Astrocyte (in vitro differentiated cells and primary cell): ENCODE data around the gene TP53AIP1. TPM values are rescaled to one million over a fixed set of nuclear protein-coding genes. Genes with fewer than 3 reads are reported as not detected.
"Not testable (repeated sequence)": the region's sequence is repeated elsewhere in the genome, so short reads cannot be mapped to it uniquely, and the experiment has no call there.

Source experiments
- DNase-seq: peaks from one replicate; pipeline ENCODE4 v3.0.0-alpha.2; 2010; ENCODE audit warnings: low read depth
- FAIRE-seq: peaks from 2 replicates; lab custom pipeline; 2011; peaks lifted over from hg19 to GRCh38; lab: Jason Lieb, UNC
- H2AFZ ChIP-seq: 2 replicates; pipeline ENCODE4 v1.6.0; 2012; ENCODE audit warnings: low read depth, low read length, inconsistent platforms
- H3K27ac ChIP-seq: 2 replicates; pipeline ENCODE4 v1.5.1; 2011; ENCODE audit warnings: low read depth, low read length, inconsistent platforms
- H3K27me3 ChIP-seq: 2 replicates; pipeline ENCODE4 v1.6.0; 2011; ENCODE audit warnings: low read length, inconsistent platforms; ENCODE audit not compliant: insufficient read depth
- H3K36me3 ChIP-seq: 2 replicates; pipeline ENCODE4 v1.5.1; 2011; ENCODE audit warnings: low read length, inconsistent platforms; ENCODE audit not compliant: insufficient read depth
- H3K4me1 ChIP-seq: 2 replicates; pipeline ENCODE4 v1.5.1; 2011; ENCODE audit warnings: low read length, inconsistent platforms; ENCODE audit not compliant: insufficient read depth
- H3K4me2 ChIP-seq: 2 replicates; pipeline ENCODE4 v1.6.0; 2012; ENCODE audit warnings: low read length, inconsistent platforms
- H3K4me3 ChIP-seq: 2 replicates; pipeline ENCODE4 v1.5.1; 2011; ENCODE audit warnings: low read depth, mild to moderate bottlenecking, low read length, inconsistent platforms; ENCODE audit not compliant: insufficient read depth
- H3K79me2 ChIP-seq: 2 replicates; pipeline ENCODE4 v1.6.0; 2012; ENCODE audit warnings: mild to moderate bottlenecking, low read length, inconsistent platforms; ENCODE audit not compliant: insufficient read depth
- H3K9ac ChIP-seq: 2 replicates; pipeline ENCODE4 v1.6.0; 2012; ENCODE audit warnings: mild to moderate bottlenecking, low read length, inconsistent platforms
- H3K9me3 ChIP-seq: 2 replicates; pipeline ENCODE4 v1.5.1; 2012; ENCODE audit warnings: low read depth, mild to moderate bottlenecking, low read length, inconsistent platforms; ENCODE audit not compliant: insufficient read depth
- H4K20me1 ChIP-seq: 2 replicates; pipeline ENCODE4 v1.6.0; 2012; ENCODE audit warnings: low read length, inconsistent platforms; ENCODE audit not compliant: insufficient read depth
- H3K27ac Mint-ChIP-seq: one replicate; pipeline ENCODE4 v1.8.0; 2021; ENCODE audit warnings: mild to moderate bottlenecking, mixed read lengths; ENCODE audit not compliant: unreplicated experiment
- H3K27me3 Mint-ChIP-seq: one replicate; pipeline ENCODE4 v1.8.0; 2021; ENCODE audit warnings: low read depth, mixed read lengths; ENCODE audit not compliant: unreplicated experiment
- H3K36me3 Mint-ChIP-seq: one replicate; pipeline ENCODE4 v1.8.0; 2021; ENCODE audit warnings: low read depth, mixed read lengths; ENCODE audit not compliant: unreplicated experiment
- H3K4me1 Mint-ChIP-seq: one replicate; pipeline ENCODE4 v1.8.0; 2021; ENCODE audit warnings: low read depth, mixed read lengths; ENCODE audit not compliant: unreplicated experiment
- H3K4me3 Mint-ChIP-seq: one replicate; pipeline ENCODE4 v1.8.0; 2021; ENCODE audit warnings: mild to moderate bottlenecking, moderate library complexity, mixed read lengths; ENCODE audit not compliant: unreplicated experiment
- H3K9me3 Mint-ChIP-seq: one replicate; pipeline ENCODE4 v1.8.0; 2021; ENCODE audit warnings: mild to moderate bottlenecking, mixed read lengths; ENCODE audit not compliant: unreplicated experiment
- EZH2 ChIP-seq: IDR thresholded peaks from 2 replicates; pipeline ENCODE4 v1.6.1; 2012; ENCODE audit warnings: mild to moderate bottlenecking, low read length, inconsistent platforms; ENCODE audit not compliant: insufficient read depth
- total RNA-seq: library from RNA; stranded (reverse); gene quantifications from 2 replicates; pipeline ENCODE4 v1.2.1, GENCODE V29; 2021
- TF ChIP-seq, protein P1 (sequence below): IDR thresholded peaks from 2 replicates; pipeline ENCODE4 v1.5.1; 2011; ENCODE audit warnings: low read depth, mild to moderate bottlenecking, inconsistent platforms, low read length, moderate library complexity; ENCODE audit not compliant: insufficient read depth

The TP53AIP1 gene
- total RNA-seq, 1 donor from 2014 or later, result 0.20 TPM

DNA sequence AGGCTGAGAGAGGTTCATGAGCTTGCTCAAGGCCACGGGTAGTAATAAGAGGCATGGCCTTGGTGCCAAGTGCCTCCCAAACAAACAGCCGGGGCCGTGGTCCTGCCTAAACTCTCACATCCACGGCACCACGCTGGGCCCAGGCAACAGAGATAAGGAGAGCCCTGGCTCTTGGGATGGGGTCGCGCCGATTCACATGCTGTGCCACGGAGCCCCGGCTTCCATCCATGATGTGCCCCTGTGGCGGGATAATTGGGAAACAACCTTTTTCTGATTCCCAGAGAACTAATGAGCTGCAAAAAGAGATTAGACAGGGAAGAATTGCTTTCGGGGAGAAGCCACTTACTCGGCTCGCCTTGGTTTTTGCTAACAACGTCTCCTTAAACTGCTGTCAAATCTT lies 22.0 kb downstream of the TP53AIP1 start:
- H3K4me1 ChIP-seq, result no peaks in the 10 kb centered on the region
- H4K20me1 ChIP-seq, result no peaks in the 10 kb centered on the region
- H3K36me3 ChIP-seq, result no peaks in the 10 kb centered on the region
- no peak overlapping the region for H3K4me3 Mint-ChIP-seq
- peaks cover 2% of the 10 kb centered on the region for H3K9me3 Mint-ChIP-seq
- H3K27me3 ChIP-seq, result peaks cover 18% of the 10 kb centered on the region
- H3K4me2 ChIP-seq, result no peak overlapping the region
- H3K9ac ChIP-seq, result no peak overlapping the region
- peaks cover 36% of the 10 kb centered on the region for H3K27me3 Mint-ChIP-seq
- no peak overlapping the region for H3K27ac ChIP-seq
- FAIRE-seq, result no peak
- no peak overlapping the region for H2AFZ ChIP-seq
- H3K9me3 ChIP-seq, result no peaks in the 10 kb centered on the region
- H3K4me1 Mint-ChIP-seq, result no peaks in the 10 kb centered on the region
- no peak for TF ChIP-seq EZH2
- TF ChIP-seq, protein P1, sequence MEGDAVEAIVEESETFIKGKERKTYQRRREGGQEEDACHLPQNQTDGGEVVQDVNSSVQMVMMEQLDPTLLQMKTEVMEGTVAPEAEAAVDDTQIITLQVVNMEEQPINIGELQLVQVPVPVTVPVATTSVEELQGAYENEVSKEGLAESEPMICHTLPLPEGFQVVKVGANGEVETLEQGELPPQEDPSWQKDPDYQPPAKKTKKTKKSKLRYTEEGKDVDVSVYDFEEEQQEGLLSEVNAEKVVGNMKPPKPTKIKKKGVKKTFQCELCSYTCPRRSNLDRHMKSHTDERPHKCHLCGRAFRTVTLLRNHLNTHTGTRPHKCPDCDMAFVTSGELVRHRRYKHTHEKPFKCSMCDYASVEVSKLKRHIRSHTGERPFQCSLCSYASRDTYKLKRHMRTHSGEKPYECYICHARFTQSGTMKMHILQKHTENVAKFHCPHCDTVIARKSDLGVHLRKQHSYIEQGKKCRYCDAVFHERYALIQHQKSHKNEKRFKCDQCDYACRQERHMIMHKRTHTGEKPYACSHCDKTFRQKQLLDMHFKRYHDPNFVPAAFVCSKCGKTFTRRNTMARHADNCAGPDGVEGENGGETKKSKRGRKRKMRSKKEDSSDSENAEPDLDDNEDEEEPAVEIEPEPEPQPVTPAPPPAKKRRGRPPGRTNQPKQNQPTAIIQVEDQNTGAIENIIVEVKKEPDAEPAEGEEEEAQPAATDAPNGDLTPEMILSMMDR, result no peak
- H3K4me3 ChIP-seq, result no peak overlapping the region
- no peaks in the 10 kb centered on the region for H3K79me2 ChIP-seq
- no peak overlapping the region for H3K27ac Mint-ChIP-seq
- peaks cover 3% of the 10 kb centered on the region for H3K36me3 Mint-ChIP-seq
- DNase-seq, result no peak

DNA sequence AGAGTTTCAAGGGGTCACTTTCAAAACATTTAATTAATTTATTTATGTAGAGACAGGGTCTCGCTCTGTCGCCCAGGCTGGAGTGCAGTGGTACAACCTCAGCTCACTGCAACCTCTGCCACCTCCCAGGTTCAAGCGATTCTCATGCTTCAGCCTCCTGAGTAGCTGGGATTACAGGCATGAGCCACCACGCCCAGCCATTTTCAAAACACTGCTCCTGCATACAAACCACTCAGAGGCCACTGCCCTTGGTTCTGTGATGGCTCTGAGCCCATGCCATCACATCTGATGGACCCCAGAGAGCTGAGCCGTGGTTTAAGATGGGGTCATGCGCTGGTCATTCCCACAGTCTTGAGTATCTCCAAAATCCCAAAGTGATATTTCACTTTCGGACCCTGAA lies 23.0 kb downstream of the TP53AIP1 start:
- H3K36me3 Mint-ChIP-seq, DNase-seq, H3K27ac ChIP-seq, H2AFZ ChIP-seq, H3K4me3 Mint-ChIP-seq, FAIRE-seq, H3K27ac Mint-ChIP-seq, H3K4me1 Mint-ChIP-seq, H3K4me2 ChIP-seq, H3K36me3 ChIP-seq, H3K9me3 Mint-ChIP-seq, H3K79me2 ChIP-seq, H3K4me3 ChIP-seq, H3K4me1 ChIP-seq, H3K9me3 ChIP-seq, H4K20me1 ChIP-seq, H3K9ac ChIP-seq: not testable (repeated sequence)
- peaks cover 13% of the 10 kb centered on the region for H3K27me3 ChIP-seq
- peaks cover 31% of the 10 kb centered on the region for H3K27me3 Mint-ChIP-seq

DNA sequence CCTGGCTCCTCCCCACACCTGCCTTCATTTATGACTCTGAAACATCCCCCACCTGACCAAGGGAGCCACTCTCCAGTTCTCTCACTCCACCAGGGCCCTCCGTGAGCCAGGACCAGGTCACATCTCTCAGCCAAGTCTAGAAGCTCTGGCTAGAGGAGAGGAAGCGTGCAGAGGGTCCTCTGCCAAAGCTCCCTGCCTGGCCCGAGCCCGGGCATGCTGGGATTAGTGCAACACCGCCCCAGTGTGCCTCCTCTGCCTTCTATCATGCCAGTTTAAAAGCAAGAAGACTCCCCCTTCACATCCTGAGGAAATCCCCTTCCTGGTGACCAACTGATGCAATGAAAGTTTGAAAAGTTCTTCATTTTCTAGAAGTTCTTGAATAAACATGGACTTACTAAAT lies 23.5 kb downstream of the TP53AIP1 start:
- H3K4me1 ChIP-seq, result no peaks in the 10 kb centered on the region
- H3K27me3 Mint-ChIP-seq, result peaks cover 31% of the 10 kb centered on the region
- H3K9me3 Mint-ChIP-seq, result peaks cover 2% of the 10 kb centered on the region
- no peaks in the 10 kb centered on the region for H3K9me3 ChIP-seq
- peaks cover 5% of the 10 kb centered on the region for H3K4me1 Mint-ChIP-seq
- H3K79me2 ChIP-seq, result no peaks in the 10 kb centered on the region
- no peak overlapping the region for H2AFZ ChIP-seq
- H3K36me3 ChIP-seq, result no peaks in the 10 kb centered on the region
- H3K4me3 ChIP-seq, result no peak overlapping the region
- H3K4me2 ChIP-seq, result no peak overlapping the region
- peaks cover 5% of the 10 kb centered on the region for H3K36me3 Mint-ChIP-seq
- no peak for DNase-seq
- H4K20me1 ChIP-seq, result no peaks in the 10 kb centered on the region
- no peak overlapping the region for H3K9ac ChIP-seq
- TF ChIP-seq, protein P1, result no peak
- TF ChIP-seq EZH2, result no peak
- H3K27me3 ChIP-seq, result peaks cover 13% of the 10 kb centered on the region
- no peak for FAIRE-seq
- no peak overlapping the region for H3K27ac ChIP-seq
- no peak overlapping the region for H3K27ac Mint-ChIP-seq
- no peak overlapping the region for H3K4me3 Mint-ChIP-seq
